NCI-H2196 (cell line): ENCODE results near the gene CPOX.
A peak's percentile ranks its signal among the peaks of the same experiment; 100 is the strongest.

Source experiments
- DNase-seq: peaks from one replicate; lab custom pipeline; 2025; ENCODE audit not compliant: unreplicated experiment; lab: John Stamatoyannopoulos, UW

Gene CPOX

DNA sequence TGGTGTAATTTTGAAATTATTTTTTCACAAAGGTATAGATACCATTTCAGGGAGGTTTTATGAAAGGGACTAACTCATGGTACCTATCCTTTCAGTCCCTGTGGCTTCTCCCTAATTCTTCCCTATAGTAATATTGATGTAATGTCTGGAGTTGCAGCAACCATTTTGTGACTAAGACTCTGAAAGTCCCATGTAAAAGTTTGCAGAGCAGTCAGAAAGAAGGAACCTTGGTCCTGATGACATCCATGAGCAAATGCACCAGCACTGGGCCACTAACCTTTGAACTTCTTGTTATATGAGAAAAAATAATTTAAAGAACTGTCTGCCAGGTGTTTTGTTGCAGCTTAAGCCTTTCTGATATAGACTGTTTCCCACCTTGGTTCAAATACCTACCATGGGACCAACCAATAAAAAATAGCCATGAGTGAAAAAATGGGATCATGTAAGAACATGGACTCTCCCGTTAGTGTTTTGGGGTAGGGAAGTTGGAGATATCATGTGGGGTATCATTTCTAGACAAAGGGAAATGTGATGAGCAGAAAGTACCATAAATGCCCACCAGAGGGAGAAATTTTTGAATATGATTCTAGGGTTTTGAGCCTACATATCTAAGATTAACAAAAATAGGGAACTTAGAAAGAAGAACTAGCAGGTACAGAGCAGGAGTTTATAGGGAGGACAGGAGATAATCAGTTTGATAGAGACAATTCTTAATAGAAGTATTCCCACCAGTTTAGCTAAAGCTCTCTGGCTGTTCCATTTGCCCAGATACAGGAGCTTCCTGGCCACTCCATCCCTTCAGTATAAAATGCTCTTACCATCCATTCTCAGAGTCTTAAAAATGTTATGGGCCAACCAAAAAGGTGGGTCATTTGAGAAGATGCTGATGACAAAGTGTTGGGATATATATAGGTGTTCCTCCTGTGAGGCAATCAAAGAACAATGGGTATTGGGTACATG lies 3.4 kb upstream of the CPOX start:
- peak; percentile 32 for DNase-seq

- no peak for DNase-seq
These were observed 2.7 kb upstream of the CPOX start for GRCh38 chr3:98596087-98596486.

GRCh38 chr3:98594628-98595324 lies 1.4 kb upstream of the CPOX start:
- no peak for DNase-seq

DNA sequence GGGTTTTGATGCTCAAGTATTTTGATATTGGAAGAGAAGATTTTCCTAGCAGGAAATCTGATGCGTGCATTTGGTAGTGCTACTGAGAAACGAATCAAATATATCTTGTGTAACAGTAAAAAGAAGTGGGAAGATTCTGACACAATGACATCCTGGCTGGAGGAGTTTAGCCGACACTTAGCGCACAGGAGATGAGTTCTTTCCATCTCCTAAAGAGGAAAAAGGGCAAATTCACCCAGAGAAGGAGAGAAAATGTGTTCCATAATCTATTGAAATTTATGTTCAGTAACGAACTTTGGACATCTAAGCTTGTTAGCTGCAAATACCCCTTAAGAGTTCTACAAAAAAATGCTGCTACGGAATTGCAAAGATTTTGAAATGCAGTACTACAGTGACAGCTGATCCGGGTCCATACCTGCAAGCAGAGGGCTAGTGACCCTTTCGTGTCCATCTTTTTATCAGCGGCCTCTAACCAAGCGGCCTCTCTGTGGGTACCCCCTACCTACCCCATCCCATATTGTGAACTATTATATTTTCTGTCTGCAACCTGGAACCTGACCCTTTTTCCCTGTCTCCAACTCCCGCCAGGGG lies 971 bp downstream of the CPOX start:
- DNase-seq, result no peak

DNA sequence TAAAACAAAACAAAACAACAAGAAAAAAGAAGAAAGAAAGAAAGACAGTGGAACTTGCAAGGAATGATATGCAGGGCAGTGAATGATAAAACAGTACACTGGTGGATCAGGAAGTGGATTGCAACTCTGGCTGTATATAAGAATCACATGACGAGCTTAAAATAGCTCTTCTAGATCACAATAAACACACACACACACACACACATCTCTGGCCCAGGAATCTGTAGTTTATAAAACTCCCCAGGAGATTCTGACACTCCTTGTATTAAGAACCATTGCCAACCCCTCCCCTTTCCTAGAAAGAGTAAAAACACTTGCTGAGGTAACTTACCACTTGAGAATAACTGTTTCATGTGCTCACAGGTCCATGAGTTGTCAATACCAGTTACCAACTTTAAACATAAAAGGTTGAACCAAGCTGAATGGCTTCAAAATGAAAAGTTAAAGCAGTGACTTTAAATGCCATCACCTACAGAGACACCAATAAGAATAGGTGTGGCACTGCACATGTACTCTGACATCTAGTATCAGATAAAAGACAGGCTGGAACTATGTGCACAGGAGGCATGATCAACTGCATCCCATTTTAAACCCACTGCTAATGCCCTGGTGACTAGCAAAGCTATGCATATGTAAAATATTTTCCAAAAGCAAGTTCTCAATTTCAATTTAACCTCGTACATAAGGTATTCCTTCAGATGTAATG lies 3.9 kb downstream of the CPOX start:
- no peak for DNase-seq

GRCh38 chr3:98588065-98588464 lies 5.3 kb downstream of the CPOX start:
- no peak for DNase-seq

GRCh38 chr3:98587654-98588053 lies 5.8 kb downstream of the CPOX start:
- DNase-seq, result no peak

DNA sequence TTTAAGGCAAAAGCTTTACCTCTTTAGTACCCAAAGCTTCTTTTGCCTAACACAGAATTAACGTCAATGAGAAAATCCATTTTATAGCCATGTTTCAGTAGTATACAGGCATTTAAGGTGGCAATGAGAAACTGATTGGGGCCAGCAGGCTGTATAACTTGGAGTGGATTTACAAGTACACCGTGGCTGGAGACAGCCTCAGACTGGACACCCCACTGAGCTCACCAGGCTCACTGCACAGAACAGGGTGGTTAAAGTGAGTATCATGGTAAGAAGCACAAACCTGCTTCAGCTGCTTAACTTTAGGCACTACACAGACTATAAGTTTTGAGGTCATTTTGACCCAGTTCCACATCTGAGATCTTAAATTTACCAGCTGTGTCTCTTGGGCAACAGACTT lies 8.9 kb downstream of the CPOX start:
- DNase-seq, result no peak

GRCh38 chr3:98583766-98584165 lies 9.6 kb downstream of the CPOX start:
- no peak for DNase-seq

GRCh38 chr3:98582042-98582441 lies 11.4 kb downstream of the CPOX start:
- DNase-seq, result no peak

GRCh38 chr3:98581474-98581873 lies 11.9 kb downstream of the CPOX start:
- DNase-seq, result no peak

GRCh38 chr3:98580401-98581386 lies 12.7 kb downstream of the CPOX start:
- no peak for DNase-seq

- no peak for DNase-seq
These were observed 16.1 kb downstream of the CPOX start for GRCh38 chr3:98577178-98577895.

DNA sequence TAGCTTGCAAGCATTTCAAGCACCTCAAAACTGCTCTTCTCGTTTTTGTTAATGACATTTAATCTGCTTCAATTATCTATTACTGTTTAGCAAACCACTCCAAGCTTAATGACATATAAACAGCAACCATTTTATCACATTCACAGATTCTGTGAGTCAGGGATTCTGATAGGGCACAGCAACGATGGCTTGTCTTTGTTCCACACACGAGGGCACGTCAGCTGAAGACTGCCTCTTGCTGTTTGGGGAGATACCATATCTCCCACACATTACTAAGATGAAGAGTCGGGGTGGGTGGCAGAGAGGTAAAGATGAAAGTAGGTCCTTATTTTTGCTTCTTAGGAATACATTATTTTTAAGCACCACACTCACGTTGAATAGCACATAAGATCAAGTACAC lies 19.3 kb downstream of the CPOX start:
- no peak for DNase-seq

DNA sequence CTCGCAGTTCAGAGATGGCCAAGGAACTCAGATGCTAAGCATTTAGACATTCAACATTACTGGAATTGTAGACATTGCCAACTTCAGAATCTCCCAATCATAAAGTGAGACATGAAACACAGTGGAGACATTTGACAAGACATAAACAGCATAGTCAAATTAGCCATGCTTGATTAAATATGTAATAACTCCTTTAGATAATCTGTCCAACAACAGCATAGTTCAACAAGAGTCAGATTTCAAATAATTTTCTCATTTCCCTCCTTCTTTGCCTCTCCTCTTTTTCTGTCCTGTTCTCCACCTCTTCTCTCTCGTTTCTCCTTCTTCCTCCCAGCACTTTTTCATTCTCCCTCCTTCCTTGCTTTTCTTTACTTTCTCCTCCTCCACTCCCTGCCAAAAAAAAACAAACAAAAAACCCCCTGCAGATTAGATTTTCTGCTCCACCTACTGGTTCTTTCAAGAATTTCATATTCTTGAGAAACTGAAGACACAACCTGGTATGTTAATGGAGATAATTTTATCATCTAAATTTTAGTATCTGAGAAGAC lies 20.2 kb downstream of the CPOX start:
- peak; percentile 5 for DNase-seq

- no peak for DNase-seq
These were observed 25.0 kb downstream of the CPOX start for GRCh38 chr3:98568402-98568801.

DNA sequence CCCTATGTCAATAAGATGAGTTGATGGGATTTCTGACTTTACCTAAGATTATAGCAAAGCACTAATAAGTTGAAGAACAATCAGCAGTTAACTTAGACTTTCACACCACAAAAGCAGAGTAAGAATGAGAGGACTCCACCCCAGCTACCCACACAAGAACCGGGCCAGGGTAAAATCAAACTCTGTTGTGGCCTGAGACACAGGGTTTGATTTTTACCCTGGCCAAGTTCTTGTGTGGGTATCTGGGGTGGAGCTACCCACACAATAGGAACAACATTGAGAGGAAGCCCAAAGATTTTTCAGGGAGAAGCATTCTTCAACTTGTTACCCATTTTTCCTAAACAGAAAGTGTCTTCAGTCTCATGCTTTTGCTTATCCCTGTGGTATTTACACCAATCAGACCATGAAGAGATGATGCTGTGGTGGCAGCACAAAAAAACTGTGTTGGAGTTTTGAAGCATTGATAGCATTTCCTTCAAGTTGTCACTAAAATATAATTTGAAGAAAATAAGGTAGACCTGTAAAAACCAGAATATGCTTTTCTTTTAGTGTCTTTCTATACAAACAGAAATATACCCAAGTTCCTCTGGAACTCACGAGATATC lies 25.6 kb downstream of the CPOX start:
- no peak for DNase-seq

DNA sequence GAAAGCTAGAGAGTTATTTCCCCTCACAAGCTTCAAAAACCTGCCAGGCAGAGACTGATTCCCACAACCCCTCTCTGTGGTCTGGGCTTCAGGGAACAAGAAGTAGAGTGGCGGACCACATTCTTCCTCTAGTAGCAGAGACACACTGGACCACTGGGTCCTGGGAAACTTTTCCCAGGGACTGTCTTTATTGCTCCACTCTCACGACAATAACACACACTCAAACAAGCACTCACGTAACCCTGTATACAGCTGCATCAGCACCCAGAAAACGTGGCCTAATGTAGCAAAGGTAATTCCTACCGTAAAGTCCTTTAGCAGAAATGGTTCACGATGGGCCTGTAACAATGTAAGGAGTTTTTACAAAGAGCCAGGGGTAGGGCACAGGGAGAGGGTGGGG lies 27.6 kb downstream of the CPOX start:
- no peak for DNase-seq

- no peak for DNase-seq
These were observed 28.2 kb downstream of the CPOX start for GRCh38 chr3:98565237-98565643.
